ELF-1 (cell line): ENCODE measurements around the gene GRIK4.

Source experiments
- DNase-seq: peaks from one replicate; pipeline ENCODE4 v3.0.0-alpha.2; 2016; ENCODE audit warnings: low read depth, low spot score

Gene GRIK4

DNA sequence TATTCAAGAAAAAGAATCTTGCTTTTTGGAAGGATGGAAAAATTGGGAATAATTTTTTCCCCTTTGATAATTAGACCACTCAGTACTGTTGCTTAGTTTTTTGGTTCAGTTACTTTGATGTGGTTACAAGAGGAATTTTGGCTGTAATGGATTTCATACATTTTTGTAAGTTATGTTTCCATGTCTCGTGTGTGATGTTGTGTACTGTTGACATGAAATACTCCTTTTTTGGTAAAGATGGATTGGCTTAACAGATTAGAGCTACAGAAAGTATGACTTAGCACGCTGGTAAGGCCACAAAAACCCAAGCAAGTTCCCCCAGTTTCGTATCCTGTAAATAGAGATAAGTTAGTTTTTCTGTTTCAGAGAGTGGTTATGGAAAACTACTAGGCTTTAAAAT, 524.2 kb downstream of the GRIK4 start:
- no peak for DNase-seq

DNA sequence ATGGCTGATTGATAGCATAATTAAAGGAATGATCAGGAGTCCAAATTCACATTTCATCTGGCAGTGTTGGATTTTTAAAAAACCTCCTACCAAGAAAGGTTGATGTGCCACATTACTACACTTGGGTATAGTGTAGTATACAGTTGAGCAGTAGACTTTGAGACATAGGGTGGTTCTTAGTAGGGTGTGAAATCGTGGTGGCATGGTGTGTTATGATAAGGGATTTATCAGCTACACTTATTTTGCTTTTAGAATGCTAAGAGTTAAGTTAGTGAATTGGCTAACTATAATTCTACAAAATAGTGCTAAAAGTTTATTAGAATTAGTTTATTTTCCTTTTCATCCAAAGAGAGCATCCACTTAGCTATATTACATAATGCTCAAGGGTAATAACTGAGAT, 525.5 kb downstream of the GRIK4 start:
- no peak for DNase-seq
